Skin of body (tissue), 2 donors: ENCODE results near the gene SRXN1. TPM values are rescaled to one million over a fixed set of nuclear protein-coding genes. Genes with fewer than 3 reads are reported as not detected.
A peak's percentile ranks its signal among the peaks of the same experiment; 100 is the strongest.

Source experiments
- DNase-seq: peaks from one replicate; lab custom pipeline; 2025; lab: John Stamatoyannopoulos, UW
- total RNA-seq: library from RNA; depleted of rRNA; stranded (reverse); fragments of >200 nt; gene quantifications from one replicate; pipeline ENCODE4 v1.2.3, GENCODE V29; 2014

SRXN1 gene
- total RNA-seq, 1 donor from 2014 or later, result 6.2 TPM

- DNase-seq, result peak; percentile 65
Measured at GRCh38 chr20:675453-676314, 22.7 kb upstream of the SRXN1 start, which contains the start of gene SCRT2. TSS of gene SCRT2 (minus strand) at chr20:675802. CDS start at chr20:675601, 201 bp downstream.

- no peak for DNase-seq
Measured at GRCh38 chr20:675033-675452, 22.0 kb upstream of the SRXN1 start.

GRCh38 chr20:673603-674001 lies 20.6 kb upstream of the SRXN1 start:
- no peak for DNase-seq

- no peak for DNase-seq
Measured at GRCh38 chr20:672963-673602, 20.1 kb upstream of the SRXN1 start.

- DNase-seq, result no peak
Measured at GRCh38 chr20:671252-672030, 18.4 kb upstream of the SRXN1 start.

GRCh38 chr20:669573-669972 lies 16.6 kb upstream of the SRXN1 start:
- DNase-seq, result no peak

GRCh38 chr20:668638-669037 lies 15.6 kb upstream of the SRXN1 start:
- DNase-seq, result no peak

- DNase-seq, result no peak
Measured at GRCh38 chr20:668050-668449, 15.1 kb upstream of the SRXN1 start.

GRCh38 chr20:667351-668034 lies 14.5 kb upstream of the SRXN1 start:
- DNase-seq, result no peak

- DNase-seq, result no peak
Measured at GRCh38 chr20:666877-667276, 13.9 kb upstream of the SRXN1 start.

- no peak for DNase-seq
Measured at GRCh38 chr20:665276-665675, 12.3 kb upstream of the SRXN1 start.

- DNase-seq, result no peak
Measured at GRCh38 chr20:664576-664975, 11.6 kb upstream of the SRXN1 start.

- no peak for DNase-seq
Measured at GRCh38 chr20:664151-664550, 11.2 kb upstream of the SRXN1 start.

- DNase-seq, result no peak
Measured at GRCh38 chr20:663315-664090, 10.5 kb upstream of the SRXN1 start.

GRCh38 chr20:662277-663192 lies 9.5 kb upstream of the SRXN1 start:
- DNase-seq, result no peak

GRCh38 chr20:661474-662270 lies 8.7 kb upstream of the SRXN1 start:
- no peak for DNase-seq

GRCh38 chr20:658731-659291 lies 5.8 kb upstream of the SRXN1 start:
- DNase-seq, result no peak

- DNase-seq, result no peak
Measured at GRCh38 chr20:658202-658601, 5.2 kb upstream of the SRXN1 start.
